ENCODE data around the gene ITGAD. TPM values are rescaled to one million over a fixed set of nuclear protein-coding genes. Genes with fewer than 3 reads are reported as not detected.

ITGAD gene
- total and polyA plus RNA-seq, 2 donors (not counting 3 experiments of a cell fraction or from before 2014, with no cell fraction given), result not detected

DNA sequence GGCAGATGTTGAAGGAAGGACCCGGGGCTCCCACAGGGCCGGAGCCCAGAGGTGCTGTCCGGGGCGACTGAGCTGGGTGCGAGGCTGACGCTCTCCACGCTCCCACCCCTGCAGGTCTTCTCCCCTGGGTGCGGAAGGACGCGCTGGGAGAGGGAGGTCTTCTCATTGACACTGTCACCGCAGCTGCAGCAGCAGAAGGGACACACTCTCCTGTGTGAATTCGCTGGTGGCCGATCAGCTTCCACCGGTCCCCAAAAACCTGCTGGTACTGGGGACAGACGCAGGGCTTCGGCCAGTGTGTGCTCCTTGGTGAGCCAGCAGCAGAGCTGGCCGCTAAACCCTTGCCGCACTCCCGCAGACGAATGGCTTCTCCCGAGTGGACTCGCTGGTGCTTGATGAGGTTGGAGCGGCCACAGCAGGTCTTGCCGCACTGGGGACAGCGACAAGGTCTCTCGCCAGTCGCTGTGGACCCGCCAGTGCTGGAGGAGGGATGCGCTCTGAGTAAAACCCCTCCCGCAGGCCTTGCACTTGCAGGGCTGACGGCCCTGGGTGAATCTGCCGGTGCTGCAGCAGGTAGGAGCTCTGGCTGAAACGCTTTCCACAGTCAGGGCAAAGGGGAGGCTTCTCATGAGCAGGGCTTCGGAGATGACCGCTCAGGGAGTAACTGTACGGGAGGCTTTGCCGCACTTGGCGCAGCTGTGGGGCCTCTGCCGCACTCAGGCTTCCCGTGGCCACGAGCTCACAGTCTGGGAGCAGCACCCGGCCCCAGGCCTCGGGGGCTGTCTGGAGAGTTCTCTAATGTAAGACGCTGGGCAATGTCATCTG is 43.3 kb downstream of the ITGAD start:
- Histone ChIP-seq H4K20me1 (replicated peaks; ENCODE audit: control insufficient read depth, extremely low read depth, insufficient read depth, low read length) (no peaks in the 10 kb centered on the region), H3K79me2 (ENCODE audit: control insufficient read depth, insufficient read depth, low read length) (no peaks in the 10 kb centered on the region), H3K9me1 (replicated peaks; ENCODE audit: control insufficient read depth, extremely low read depth, insufficient read depth, low read length) (no peaks in the 10 kb centered on the region), H3K9ac (replicated peaks; ENCODE audit: extremely low read depth, insufficient read depth, low read length) (no peak overlapping the region), H2AFZ (ENCODE audit: low read depth, low read length) (no peak overlapping the region), H3K27ac (ENCODE audit: insufficient read depth, low read depth, low read length) (no peak overlapping the region), H3K4me2 (ENCODE audit: insufficient read depth, low read length) (no peak overlapping the region), H3K9me3 (replicated peaks; ENCODE audit: control insufficient read depth, insufficient read depth, low read length) (no peaks in the 10 kb centered on the region), H3K27me3 (ENCODE audit: control insufficient read depth in 2 of 2, insufficient read depth in 2 of 2, low read length in 2 of 2) (peaks cover 3 to 11% of the 10 kb centered on the region in 2 experiments), H3K4me3 (replicated peaks in 1 of 3; ENCODE audit: insufficient read depth in 1 of 3, low read depth in 1 of 3, low read length in 3 of 3) (no peak overlapping the region), H3K4me1 (ENCODE audit: control insufficient read depth, extremely low read depth, insufficient read depth, low read length) (no peaks in the 10 kb centered on the region), H3K36me3 (ENCODE audit: control insufficient read depth in 2 of 2, extremely low read depth in 1 of 2, insufficient read depth in 2 of 2, low read length in 2 of 2) (no peaks in the 10 kb centered on the region)
- ChIA-PET CTCF (no interaction called here), POLR2A (no interaction called here)
- dilution Hi-C loops (cut with MboI; ENCODE audit: extremely low pct_ligation_motif_present, low sequenced_read_pairs), result no loop called here
- no TSS peak for BruUV-seq (replicated peaks)
- no peak for FAIRE-seq
- intact Hi-C loops (cut with micrococcal nuclease), result no loop called here
- no peak for DNase-seq (ENCODE audit: low read depth, low spot score)
- no peak for TF ChIP-seq MYC (IDR thresholded peaks at IDR 0.05; ENCODE audit: low read depth, low read length)
- no peak for TF ChIP-seq JUN (IDR thresholded peaks at IDR 0.05; ENCODE audit: borderline replicate concordance, insufficient read depth, insufficient read length, low read depth)
- no peak for TF ChIP-seq POLR2A (IDR thresholded peaks at IDR 0.05; ENCODE audit: low read depth, low read length)

GRCh38 chr16:31438414-31438813 is 45.3 kb downstream of the ITGAD start:
- no peaks in the 10 kb centered on the region for H4K20me1 ChIP-seq (replicated peaks; ENCODE audit: control insufficient read depth, extremely low read depth, insufficient read depth, low read length)
- DNase-seq (ENCODE audit: low read depth, low spot score) (no peak), FAIRE-seq (no peak)
- CTCF ChIA-PET, result no interaction called here
- no peak overlapping the region for H2AFZ ChIP-seq (ENCODE audit: low read depth, low read length)
- no peaks in the 10 kb centered on the region for H3K4me1 ChIP-seq (ENCODE audit: control insufficient read depth, extremely low read depth, insufficient read depth, low read length)
- no peak overlapping the region for H3K9ac ChIP-seq (replicated peaks; ENCODE audit: extremely low read depth, insufficient read depth, low read length)
- intact Hi-C loops (cut with micrococcal nuclease) (no loop called here), dilution Hi-C loops (cut with MboI; ENCODE audit: extremely low pct_ligation_motif_present, low sequenced_read_pairs) (no loop called here)
- BruUV-seq (replicated peaks), result no TSS peak
- no peak for TF ChIP-seq POLR2A (IDR thresholded peaks at IDR 0.05; ENCODE audit: low read depth, low read length)
- TF ChIP-seq GATA2 (IDR thresholded peaks at IDR 0.05; ENCODE audit: insufficient read depth, insufficient read length, low read depth, low read length), result no peak
- no peak for TF ChIP-seq FOS (IDR thresholded peaks at IDR 0.05; ENCODE audit: borderline replicate concordance, insufficient read depth, low read length)
- no peak for TF ChIP-seq POLR2AphosphoS5 (IDR thresholded peaks at IDR 0.05; ENCODE audit: insufficient read depth, low read depth, low read length)
- TF ChIP-seq, protein P1, sequence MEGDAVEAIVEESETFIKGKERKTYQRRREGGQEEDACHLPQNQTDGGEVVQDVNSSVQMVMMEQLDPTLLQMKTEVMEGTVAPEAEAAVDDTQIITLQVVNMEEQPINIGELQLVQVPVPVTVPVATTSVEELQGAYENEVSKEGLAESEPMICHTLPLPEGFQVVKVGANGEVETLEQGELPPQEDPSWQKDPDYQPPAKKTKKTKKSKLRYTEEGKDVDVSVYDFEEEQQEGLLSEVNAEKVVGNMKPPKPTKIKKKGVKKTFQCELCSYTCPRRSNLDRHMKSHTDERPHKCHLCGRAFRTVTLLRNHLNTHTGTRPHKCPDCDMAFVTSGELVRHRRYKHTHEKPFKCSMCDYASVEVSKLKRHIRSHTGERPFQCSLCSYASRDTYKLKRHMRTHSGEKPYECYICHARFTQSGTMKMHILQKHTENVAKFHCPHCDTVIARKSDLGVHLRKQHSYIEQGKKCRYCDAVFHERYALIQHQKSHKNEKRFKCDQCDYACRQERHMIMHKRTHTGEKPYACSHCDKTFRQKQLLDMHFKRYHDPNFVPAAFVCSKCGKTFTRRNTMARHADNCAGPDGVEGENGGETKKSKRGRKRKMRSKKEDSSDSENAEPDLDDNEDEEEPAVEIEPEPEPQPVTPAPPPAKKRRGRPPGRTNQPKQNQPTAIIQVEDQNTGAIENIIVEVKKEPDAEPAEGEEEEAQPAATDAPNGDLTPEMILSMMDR (IDR thresholded peaks at IDR 0.05; ENCODE audit: extremely low read depth in 1 of 2, insufficient read depth in 1 of 2, low read depth in 1 of 2, low read length in 2 of 2), result no peak
- TF ChIP-seq, protein P2, sequence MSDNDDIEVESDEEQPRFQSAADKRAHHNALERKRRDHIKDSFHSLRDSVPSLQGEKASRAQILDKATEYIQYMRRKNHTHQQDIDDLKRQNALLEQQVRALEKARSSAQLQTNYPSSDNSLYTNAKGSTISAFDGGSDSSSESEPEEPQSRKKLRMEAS (IDR thresholded peaks at IDR 0.05; ENCODE audit: insufficient read depth, insufficient read length), result no peak
- TF ChIP-seq JUN (IDR thresholded peaks at IDR 0.05; ENCODE audit: borderline replicate concordance, insufficient read depth, insufficient read length, low read depth), result no peak
- no peak for TF ChIP-seq EZH2 (IDR thresholded peaks at IDR 0.05; ENCODE audit: borderline replicate concordance, low read depth, low read length, severe bottlenecking)
- TF ChIP-seq MYC (IDR thresholded peaks at IDR 0.05; ENCODE audit: low read depth, low read length), result no peak
- no peaks in the 10 kb centered on the region for H3K9me1 ChIP-seq (replicated peaks; ENCODE audit: control insufficient read depth, extremely low read depth, insufficient read depth, low read length)
- peaks cover 3 to 11% of the 10 kb centered on the region in 2 experiments for H3K27me3 ChIP-seq (ENCODE audit: control insufficient read depth in 2 of 2, insufficient read depth in 2 of 2, low read length in 2 of 2)
- no peak overlapping the region for H3K4me2 ChIP-seq (ENCODE audit: insufficient read depth, low read length)
- no peak overlapping the region for H3K27ac ChIP-seq (ENCODE audit: insufficient read depth, low read depth, low read length)
- no peak overlapping the region for H3K4me3 ChIP-seq (replicated peaks in 1 of 3; ENCODE audit: insufficient read depth in 1 of 3, low read depth in 1 of 3, low read length in 3 of 3)
- POLR2A ChIA-PET, result no interaction called here
- no peaks in the 10 kb centered on the region for H3K9me3 ChIP-seq (replicated peaks; ENCODE audit: control insufficient read depth, insufficient read depth, low read length)
- H3K36me3 ChIP-seq (ENCODE audit: control insufficient read depth in 2 of 2, extremely low read depth in 1 of 2, insufficient read depth in 2 of 2, low read length in 2 of 2), result no peaks in the 10 kb centered on the region
- no peaks in the 10 kb centered on the region for H3K79me2 ChIP-seq (ENCODE audit: control insufficient read depth, insufficient read depth, low read length)

Data from endothelial cell of umbilical vein (primary cell).